Liver (tissue), 9 donors: ENCODE results near the gene NOL4L. TPM values are rescaled to one million over a fixed set of nuclear protein-coding genes. Genes with fewer than 3 reads are reported as not detected.

Experiments
- DNase-seq: peaks from one replicate; pipeline ENCODE4 v3.0.0-alpha.2; 2017; ENCODE audit warnings: low spot score
- H3K27ac ChIP-seq, 2 donors: one replicate each; pipeline ENCODE4 v1.7.0; 2013; ENCODE audit warnings: inconsistent platforms in 2 of 2, low read length in 2 of 2, control low read depth in 1 of 2, low read depth in 1 of 2, mild to moderate bottlenecking in 1 of 2
- H3K27me3 ChIP-seq, 4 donors: one replicate each; pipeline versions ENCODE4 v1.6.1 to v1.7.0; 2013; ENCODE audit warnings: low read length in 3 of 4, inconsistent platforms in 1 of 4, mild to moderate bottlenecking in 1 of 4, moderate library complexity in 1 of 4; ENCODE audit not compliant: control insufficient read depth in 4 of 4, insufficient read depth in 4 of 4
- H3K36me3 ChIP-seq, 4 donors: one replicate each; pipeline versions ENCODE4 v1.6.1 to v1.7.0; 2013; ENCODE audit warnings: low read length in 3 of 4, mild to moderate bottlenecking in 3 of 4, low read depth in 1 of 4, moderate library complexity in 1 of 4; ENCODE audit not compliant: control insufficient read depth in 4 of 4, insufficient read depth in 3 of 4
- H3K4me1 ChIP-seq, 4 donors: one replicate each; pipeline versions ENCODE4 v1.6.1 to v1.7.0; 2013; ENCODE audit warnings: low read length in 3 of 4, mild to moderate bottlenecking in 3 of 4, moderate library complexity in 1 of 4; ENCODE audit not compliant: control insufficient read depth in 4 of 4, insufficient read depth in 4 of 4
- H3K4me3 ChIP-seq, 3 donors: one replicate each; pipeline versions ENCODE4 v1.6.1 to v1.7.0; 2013; ENCODE audit warnings: low read length in 3 of 3, control low read depth in 1 of 3, low read depth in 1 of 3, mild to moderate bottlenecking in 1 of 3
- H3K9ac ChIP-seq, 2 donors: one replicate each; pipeline ENCODE4 v1.7.0; 2013; ENCODE audit warnings: low read length in 2 of 2, mild to moderate bottlenecking in 2 of 2, moderate library complexity in 2 of 2, control low read depth in 1 of 2, low read depth in 1 of 2
- H3K9me3 ChIP-seq, 4 donors: one replicate each; pipeline versions ENCODE4 v1.6.1 to v1.7.0; 2013; ENCODE audit warnings: low read length in 3 of 4; ENCODE audit not compliant: control insufficient read depth in 4 of 4
- ATF3 ChIP-seq: IDR thresholded peaks from 2 replicates; pipeline ENCODE4 v1.6.1; 2016; ENCODE audit warnings: antibody characterized with exemption
- CTCF ChIP-seq: fragments of 150-350 bp; IDR thresholded peaks from 2 replicates; pipeline ENCODE4 v1.5.1; 2017; ENCODE audit warnings: improper control_type of control experiment, low read depth, low read length; ENCODE audit not compliant: missing input control
- EGR1 ChIP-seq, 2 donors: IDR thresholded peaks; 2 replicates each; pipeline ENCODE4 v1.6.1; 2016 to 2018; ENCODE audit warnings: antibody characterized with exemption in 2 of 2, low read depth in 2 of 2
- FOXA1 ChIP-seq: IDR thresholded peaks from 2 replicates; pipeline ENCODE4 v1.6.1; 2016; ENCODE audit warnings: antibody characterized with exemption
- FOXA2 ChIP-seq: IDR thresholded peaks from 2 replicates; pipeline ENCODE4 v1.6.1; 2016; ENCODE audit warnings: antibody characterized with exemption
- GABPA ChIP-seq, 2 donors: IDR thresholded peaks in 1 of 2; conservative IDR thresholded peaks in 1 of 2; 2 replicates each; pipeline ENCODE4 v1.6.1; 2016; ENCODE audit warnings: antibody characterized with exemption in 2 of 2, mild to moderate bottlenecking in 1 of 2, moderate library complexity in 1 of 2
- HNF4A ChIP-seq, 2 donors: conservative IDR thresholded peaks; 2 replicates each; pipeline ENCODE4 v1.6.1; 2016; ENCODE audit warnings: antibody characterized with exemption in 2 of 2, mild to moderate bottlenecking in 2 of 2
- HNF4G ChIP-seq: IDR thresholded peaks from 2 replicates; pipeline ENCODE4 v1.6.1; 2016; ENCODE audit warnings: antibody characterized with exemption
- JUND ChIP-seq, 2 donors: IDR thresholded peaks; 2 replicates each; pipeline ENCODE4 v1.6.1; 2016; ENCODE audit warnings: antibody characterized with exemption in 2 of 2
- MAX ChIP-seq: IDR thresholded peaks from 2 replicates; pipeline ENCODE4 v1.6.1; 2016; ENCODE audit warnings: antibody characterized with exemption
- NR2F2 ChIP-seq: IDR thresholded peaks from 2 replicates; pipeline ENCODE4 v1.6.1; 2016; ENCODE audit warnings: antibody characterized with exemption
- RAD21 ChIP-seq, 2 donors: IDR thresholded peaks; 2 replicates each; pipeline ENCODE4 v1.6.1; 2016; ENCODE audit warnings: antibody characterized with exemption in 2 of 2, mild to moderate bottlenecking in 2 of 2
- REST ChIP-seq: IDR thresholded peaks from 2 replicates; pipeline ENCODE4 v1.6.1; 2016; ENCODE audit warnings: antibody characterized with exemption, mild to moderate bottlenecking
- RXRA ChIP-seq, 2 donors: IDR thresholded peaks; 2 replicates each; pipeline ENCODE4 v1.6.1; 2017 to 2018; ENCODE audit warnings: antibody characterized with exemption in 2 of 2, mild to moderate bottlenecking in 1 of 2
- SP1 ChIP-seq: IDR thresholded peaks from 2 replicates; pipeline ENCODE4 v1.6.1; 2018; ENCODE audit warnings: antibody characterized with exemption, mild to moderate bottlenecking
- TAF1 ChIP-seq: conservative IDR thresholded peaks from 2 replicates; pipeline ENCODE4 v1.6.1; 2016; ENCODE audit warnings: antibody characterized with exemption, mild to moderate bottlenecking
- YY1 ChIP-seq: IDR thresholded peaks from 2 replicates; pipeline ENCODE4 v1.6.1; 2016; ENCODE audit warnings: antibody characterized with exemption, mild to moderate bottlenecking
- ZBTB33 ChIP-seq: IDR thresholded peaks from 2 replicates; pipeline ENCODE4 v1.6.1; 2016; ENCODE audit warnings: antibody characterized with exemption
- WGBS: extraction: QIAGEN DNeasy Blood & Tissue Kit; methylation state at CpG from one replicate; pipeline ENCODE4 v1.1.7; 2013; 5-methylcytosine and 5-hydroxymethylcytosine counted together
- polyA plus RNA-seq, 2 donors: library from polyadenylated mRNA; stranded (reverse) in 1 of 2; unstranded in 1 of 2; fragments of 200-250 nt in 1 of 2; fragments of >200 nt in 1 of 2; fragmentation: Nextera tagmentation in 1 of 2; extraction: Ambion mirVana in 1 of 2; gene quantifications; one replicate each; pipeline versions ENCODE4 v1.2.1 to v1.2.3, GENCODE V29; 2013 to 2015
- total RNA-seq, 2 donors: library from RNA; depleted of rRNA; stranded (reverse); fragments of >200 nt; gene quantifications; one replicate each; pipeline ENCODE4 v1.2.3, GENCODE V29; 2014
- donor health status: healthy.
- donor health status: healthy.
- donor health status: healthy.
- donor health status: healthy.
- donor health status: healthy.

The NOL4L gene
- total and polyA plus RNA-seq, 4 donors: 2.2 to 6.8 (median 4.3) TPM

GRCh38 chr20:32535953-32536823 lies 48.9 kb downstream of the NOL4L start (continued):
- TF ChIP-seq REST (no peak), RXRA (IDR thresholded peaks at IDR 0.05) (no peak), RAD21 (IDR thresholded peaks at IDR 0.05) (no peak), NR2F2 (no peak), MAX (no peak), TAF1 (no peak), JUND (IDR thresholded peaks at IDR 0.05) (no peak), SP1 (no peak)

GRCh38 chr20:32535316-32535952 lies 49.7 kb downstream of the NOL4L start:
- Histone ChIP-seq H3K4me3 (no peak overlapping the region), H3K4me1 (peaks cover 0 to 21% (median 8%) of the 10 kb centered on the region in 4 donors), H3K36me3 (no peaks in the 10 kb centered on the region), H3K9ac (no peak overlapping the region), H3K9me3 (no peaks in the 10 kb centered on the region), H3K27ac (peak overlapping the region in 1 of 2 donors; percentile 63), H3K27me3 (no peaks in the 10 kb centered on the region)
- no peak for DNase-seq
- 83% methylated on average over 18 of the region's 18 CpGs for WGBS
- no peak for TF ChIP-seq ZBTB33
- no peak for TF ChIP-seq ATF3
- TF ChIP-seq REST: no peak
- TF ChIP-seq EGR1 (IDR thresholded peaks at IDR 0.05; ENCODE audit: low read depth in 2 of 2): no peak
- TF ChIP-seq JUND (IDR thresholded peaks at IDR 0.05): no peak
- TF ChIP-seq GABPA (IDR thresholded peaks at IDR 0.05 in 1 of 2, conservative IDR thresholded peaks at IDR 0.05 in 1 of 2): no peak
- TF ChIP-seq TAF1: no peak
- no peak for TF ChIP-seq CTCF
- TF ChIP-seq RXRA (IDR thresholded peaks at IDR 0.05): no peak
- no peak for TF ChIP-seq SP1
- no peak for TF ChIP-seq MAX
- no peak for TF ChIP-seq YY1
- TF ChIP-seq FOXA2: no peak
- TF ChIP-seq HNF4G: no peak
- no peak for TF ChIP-seq FOXA1
- no peak for TF ChIP-seq NR2F2
- TF ChIP-seq RAD21 (IDR thresholded peaks at IDR 0.05): no peak
- TF ChIP-seq HNF4A (conservative IDR thresholded peaks at IDR 0.05): no peak
